Esophagus squamous epithelium (tissue), 4 donors: Measurements from ENCODE around the gene RC3H2.

Source experiments
- POLR2A ChIP-seq, 4 donors: fragments of 450-650 bp; IDR thresholded peaks; one replicate each; pipeline ENCODE4 v1.6.1; 2017; ENCODE audit warnings: antibody characterized with exemption in 4 of 4, mild to moderate bottlenecking in 4 of 4, moderate library complexity in 3 of 4
- TF ChIP-seq, protein P1 (sequence below), 6 experiments: fragments of 450-650 bp in 4 of 6; fragments of 200-600 bp in 2 of 6; sonication (generic) in 2 of 6; IDR thresholded peaks; one replicate each; pipeline ENCODE4 v1.5.1; 2016 to 2019; ENCODE audit warnings: antibody characterized with exemption in 6 of 6, mild to moderate bottlenecking in 4 of 6, moderate library complexity in 4 of 6

DNA sequence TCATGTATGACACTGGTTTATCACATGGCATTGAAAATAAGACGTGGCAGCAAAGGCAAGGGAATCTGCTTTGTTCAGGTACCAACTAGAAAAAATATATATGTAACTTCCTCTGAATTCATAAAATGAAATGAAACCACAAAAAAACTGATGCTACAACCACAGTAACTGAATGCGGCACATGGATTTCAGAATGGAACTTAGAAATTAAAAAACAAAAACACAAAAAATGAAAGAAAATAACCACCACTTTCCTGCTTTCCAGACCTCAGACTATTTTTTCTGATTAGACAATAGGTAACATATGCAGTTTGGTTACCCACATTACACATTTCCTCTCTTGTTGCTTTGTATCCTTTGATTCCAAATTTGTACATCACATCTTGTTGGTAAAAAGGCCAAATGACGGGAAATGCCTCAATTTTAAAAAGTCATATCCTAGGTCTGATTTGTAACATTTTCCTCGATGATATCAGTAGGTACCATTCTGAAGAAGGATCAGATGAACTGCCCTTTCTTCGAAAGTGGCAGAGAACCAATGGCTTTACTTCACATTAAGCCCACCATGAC is 58.7 kb downstream of the RC3H2 start:
- TF ChIP-seq POLR2A (IDR thresholded peaks at IDR 0.05) = no peak
- TF ChIP-seq, protein P1, sequence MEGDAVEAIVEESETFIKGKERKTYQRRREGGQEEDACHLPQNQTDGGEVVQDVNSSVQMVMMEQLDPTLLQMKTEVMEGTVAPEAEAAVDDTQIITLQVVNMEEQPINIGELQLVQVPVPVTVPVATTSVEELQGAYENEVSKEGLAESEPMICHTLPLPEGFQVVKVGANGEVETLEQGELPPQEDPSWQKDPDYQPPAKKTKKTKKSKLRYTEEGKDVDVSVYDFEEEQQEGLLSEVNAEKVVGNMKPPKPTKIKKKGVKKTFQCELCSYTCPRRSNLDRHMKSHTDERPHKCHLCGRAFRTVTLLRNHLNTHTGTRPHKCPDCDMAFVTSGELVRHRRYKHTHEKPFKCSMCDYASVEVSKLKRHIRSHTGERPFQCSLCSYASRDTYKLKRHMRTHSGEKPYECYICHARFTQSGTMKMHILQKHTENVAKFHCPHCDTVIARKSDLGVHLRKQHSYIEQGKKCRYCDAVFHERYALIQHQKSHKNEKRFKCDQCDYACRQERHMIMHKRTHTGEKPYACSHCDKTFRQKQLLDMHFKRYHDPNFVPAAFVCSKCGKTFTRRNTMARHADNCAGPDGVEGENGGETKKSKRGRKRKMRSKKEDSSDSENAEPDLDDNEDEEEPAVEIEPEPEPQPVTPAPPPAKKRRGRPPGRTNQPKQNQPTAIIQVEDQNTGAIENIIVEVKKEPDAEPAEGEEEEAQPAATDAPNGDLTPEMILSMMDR (IDR thresholded peaks at IDR 0.05) = no peak
